GM19099 (cell line): ENCODE data around the gene TUBB1.
A peak's percentile ranks its signal among the peaks of the same experiment; 100 is the strongest.

ENCODE experiments used
- POLR2A ChIP-seq: IDR thresholded peaks from 3 replicates; pipeline ENCODE4 v1.6.1; 2011; ENCODE audit warnings: low read depth; ENCODE audit not compliant: insufficient read length; ENCODE audit errors: extremely low read depth

TUBB1 gene

GRCh38 chr20:59032713-59033059, 13.5 kb downstream of the TUBB1 start:
- TF ChIP-seq POLR2A = no peak

GRCh38 chr20:59033093-59033492, 13.9 kb downstream of the TUBB1 start:
- no peak for TF ChIP-seq POLR2A

- TF ChIP-seq POLR2A = no peak
Observed at GRCh38 chr20:59033616-59034165, 14.5 kb downstream of the TUBB1 start.

DNA sequence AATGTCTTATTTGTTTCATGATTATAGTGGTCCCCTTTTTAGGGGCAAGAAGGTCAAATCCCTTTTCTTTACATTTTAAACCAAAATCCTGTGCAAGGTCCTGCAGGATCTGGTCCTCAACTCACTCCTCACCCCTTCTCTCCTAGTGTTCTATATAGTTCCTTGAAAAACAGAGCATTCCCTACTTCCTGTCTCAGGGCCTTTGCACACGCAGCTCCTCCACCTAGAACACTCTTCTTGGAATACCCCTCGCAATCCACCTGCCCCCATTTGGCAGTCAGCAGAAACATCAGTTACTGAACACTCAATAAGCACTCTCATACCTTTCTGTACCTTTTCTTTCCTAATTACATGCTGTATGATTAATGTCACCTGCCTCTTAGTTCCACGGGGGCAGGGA, 16.2 kb downstream of the TUBB1 start:
- TF ChIP-seq POLR2A = no peak

DNA sequence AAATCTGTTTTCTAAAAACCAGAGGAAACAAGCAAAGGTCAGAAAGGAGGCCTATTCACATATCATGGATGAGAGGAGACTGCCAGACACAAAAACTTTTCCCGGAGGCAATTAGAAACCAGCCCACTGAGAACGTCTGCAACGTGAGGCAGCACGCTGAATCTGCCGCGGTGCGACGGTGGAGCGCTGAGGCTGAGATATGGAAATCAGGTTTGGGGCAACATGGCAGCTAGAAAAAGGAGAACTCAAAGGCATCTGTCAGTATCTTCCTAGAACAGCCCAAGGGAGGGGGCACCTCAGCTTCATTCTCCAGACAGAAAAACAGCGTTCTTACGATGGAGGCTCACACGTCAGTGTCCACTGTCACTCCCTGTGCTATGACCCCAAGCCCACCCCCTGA, 18.2 kb downstream of the TUBB1 start:
- TF ChIP-seq POLR2A = no peak

DNA sequence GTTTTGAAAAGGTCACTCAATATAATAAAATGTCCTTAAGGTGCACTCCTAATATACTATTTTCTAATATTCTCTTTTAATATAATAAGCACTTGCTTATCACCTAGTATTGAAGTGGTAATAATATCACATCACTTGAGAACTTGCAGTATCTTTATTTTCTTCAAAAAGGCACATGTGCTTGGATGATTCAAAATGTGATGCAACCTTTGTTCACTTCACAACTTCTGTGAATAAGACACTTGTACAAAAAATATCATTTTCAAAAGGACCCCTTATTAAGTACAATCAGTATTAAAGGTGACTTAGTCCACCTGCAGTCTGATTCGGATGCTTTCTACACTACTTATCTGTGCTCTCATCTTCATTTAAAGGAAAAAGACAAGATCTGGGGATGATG, 20.0 kb downstream of the TUBB1 start:
- no peak for TF ChIP-seq POLR2A

DNA sequence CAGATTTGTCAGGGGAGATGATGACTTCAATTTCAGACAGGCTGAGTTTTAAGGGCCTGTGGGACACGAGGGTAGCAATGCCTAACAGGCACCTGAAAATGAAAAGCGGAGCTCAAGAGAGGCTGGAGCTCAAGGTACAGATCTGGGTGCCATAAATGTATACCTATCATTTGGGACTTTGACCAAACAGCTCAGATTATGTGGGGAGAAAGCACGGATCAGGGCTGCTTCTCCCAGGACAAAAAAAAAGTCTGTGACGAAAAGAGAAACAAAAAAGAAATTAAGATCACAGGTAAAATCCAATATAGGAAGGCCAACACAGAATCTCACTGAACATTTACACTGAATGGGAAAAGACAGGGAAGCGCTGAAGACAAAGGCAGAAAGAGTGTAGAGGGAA, 21.4 kb downstream of the TUBB1 start:
- TF ChIP-seq POLR2A = no peak

- no peak for TF ChIP-seq POLR2A
Observed at GRCh38 chr20:59042151-59042795, 23.0 kb downstream of the TUBB1 start, which contains the start of gene PRELID3B. PRELID3B (minus strand) TSS chr20:59042786; CDS start chr20:59042730, 56 bp downstream.

GRCh38 chr20:59042796-59043631, 23.8 kb downstream of the TUBB1 start:
- TF ChIP-seq POLR2A = peak; percentile 91

GRCh38 chr20:59043698-59044097, 24.5 kb downstream of the TUBB1 start:
- TF ChIP-seq POLR2A = no peak

- TF ChIP-seq POLR2A = no peak
Observed at GRCh38 chr20:59044295-59044694, 25.1 kb downstream of the TUBB1 start.

- no peak for TF ChIP-seq POLR2A
Observed at GRCh38 chr20:59044796-59045195, 25.6 kb downstream of the TUBB1 start.

DNA sequence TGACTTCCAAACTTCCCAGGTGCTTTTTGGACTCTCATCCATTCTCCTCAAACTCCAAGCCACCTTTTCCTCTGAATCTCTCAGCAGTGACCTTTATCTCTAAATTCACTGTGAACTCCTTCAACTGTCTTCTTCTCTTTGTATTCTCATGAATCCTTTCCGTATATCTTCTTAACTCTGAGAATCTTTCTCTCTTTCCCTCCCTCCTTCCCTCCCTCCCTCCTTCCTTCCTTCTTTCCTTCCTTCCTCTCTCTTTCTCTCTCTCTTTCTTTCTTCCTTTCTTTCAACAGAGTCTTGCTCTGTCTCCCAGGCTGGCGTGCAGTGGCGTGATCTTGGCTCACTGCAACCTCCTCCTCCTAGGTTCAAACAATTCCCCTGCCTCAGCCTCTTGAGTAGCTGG, 27.6 kb downstream of the TUBB1 start:
- TF ChIP-seq POLR2A = no peak

DNA sequence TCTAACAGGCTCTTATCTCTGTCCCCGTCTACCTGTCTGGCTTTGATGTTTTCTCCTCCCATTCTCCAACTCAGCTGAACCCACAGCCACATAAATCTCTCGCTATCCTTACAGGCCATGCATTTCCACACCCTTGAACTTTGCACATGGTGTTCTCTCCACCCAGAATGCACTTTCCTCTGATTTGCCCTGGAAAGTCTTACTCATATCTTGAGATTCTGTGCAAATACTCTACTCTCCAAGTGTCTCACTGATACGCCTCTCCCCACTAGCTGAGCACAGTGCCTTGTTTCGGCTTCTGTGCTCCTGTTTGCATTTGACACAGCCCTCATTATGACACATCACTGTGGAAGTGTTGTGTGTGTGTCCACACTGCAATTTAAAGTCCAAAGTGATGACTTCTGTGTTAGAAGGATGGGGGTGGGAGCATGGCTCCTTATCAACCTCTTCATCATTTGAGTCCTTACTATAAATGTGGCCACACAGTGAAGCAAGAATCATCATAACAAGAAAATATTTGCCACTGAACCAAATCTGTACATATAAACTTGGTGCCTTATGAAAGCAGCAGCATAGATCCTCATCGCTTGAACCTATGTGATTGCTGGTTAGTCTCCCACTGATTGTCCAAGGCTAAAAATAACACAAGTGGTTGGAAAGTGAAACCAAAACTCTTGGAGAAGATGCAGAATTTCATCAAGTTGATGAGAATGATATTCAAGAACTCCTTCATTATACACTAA, 28.9 kb downstream of the TUBB1 start:
- no peak for TF ChIP-seq POLR2A

DNA sequence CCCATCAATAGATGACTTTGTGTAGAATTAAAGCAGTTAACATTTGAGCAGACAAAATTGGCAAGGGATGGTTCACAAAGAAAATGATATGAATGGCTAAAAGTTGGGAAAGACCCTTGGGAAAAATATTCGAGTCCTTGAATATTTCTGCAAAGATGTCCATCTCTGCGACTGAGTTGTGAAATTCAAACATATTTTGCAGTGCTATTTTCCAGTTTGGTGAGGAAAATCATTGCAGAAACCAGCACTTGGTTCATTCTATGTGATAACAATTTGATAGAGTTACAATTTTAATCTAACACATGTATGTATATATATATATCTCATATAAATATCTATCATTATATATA, 29.4 kb downstream of the TUBB1 start:
- no peak for TF ChIP-seq POLR2A
